HG03108 (cell line): Measurements from ENCODE around the gene TSC22D3.

Source experiments
- ATAC-seq: cut with Tn5 transposase; IDR thresholded peaks from one replicate; pipeline ENCODE4 v1.9.1; 2021; ENCODE audit warnings: moderate library complexity; ENCODE audit not compliant: unreplicated experiment

The TSC22D3 gene

GRCh38 chrX:107760304-107761077 is 15.1 kb downstream of the TSC22D3 start:
- ATAC-seq: no peak

- no peak for ATAC-seq
These were observed 17.3 kb downstream of the TSC22D3 start for GRCh38 chrX:107758231-107758766.

DNA sequence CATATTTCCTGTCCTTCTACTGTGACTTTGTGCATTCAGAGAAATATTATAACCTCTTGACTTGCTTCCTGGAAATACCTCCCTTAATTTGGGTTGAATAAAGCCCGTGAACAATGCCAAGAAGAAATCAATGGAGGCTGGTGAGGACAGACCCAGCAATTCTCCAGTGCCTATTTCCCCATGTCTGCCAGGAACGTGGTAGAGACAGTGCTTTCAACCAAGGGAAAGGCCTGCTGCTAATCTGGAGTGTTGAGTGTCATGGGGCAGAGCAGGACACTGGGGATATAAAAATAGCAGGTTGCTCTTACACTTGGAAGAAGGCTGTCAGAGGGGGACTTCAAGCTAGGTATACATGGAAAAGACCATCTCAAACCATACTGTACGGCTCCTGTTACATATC is 19.9 kb downstream of the TSC22D3 start:
- no peak for ATAC-seq

GRCh38 chrX:107753187-107753586 is 22.4 kb downstream of the TSC22D3 start:
- ATAC-seq: no peak

GRCh38 chrX:107752714-107753113 is 22.9 kb downstream of the TSC22D3 start:
- ATAC-seq: no peak

DNA sequence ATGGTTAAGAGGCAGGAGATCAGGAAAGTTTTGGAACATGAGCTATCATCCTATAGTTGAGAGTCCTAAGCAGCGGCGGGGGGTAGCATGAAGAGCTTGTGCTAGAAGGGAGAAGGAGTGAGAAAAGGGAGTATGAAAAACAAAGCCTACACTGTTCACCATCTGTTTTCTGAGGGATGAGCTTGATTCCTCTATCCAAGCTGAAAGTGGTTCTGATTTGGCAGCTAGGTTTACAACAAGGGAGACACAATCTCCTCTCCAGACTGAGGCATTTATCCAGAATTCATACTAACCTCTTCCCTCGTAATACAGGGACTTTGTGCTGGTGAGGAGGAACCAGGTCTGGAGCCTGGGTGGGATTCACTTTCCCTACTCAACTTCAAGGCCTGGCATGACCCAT is 23.5 kb downstream of the TSC22D3 start:
- ATAC-seq: no peak

GRCh38 chrX:107750861-107751445 is 24.6 kb downstream of the TSC22D3 start:
- no peak for ATAC-seq

DNA sequence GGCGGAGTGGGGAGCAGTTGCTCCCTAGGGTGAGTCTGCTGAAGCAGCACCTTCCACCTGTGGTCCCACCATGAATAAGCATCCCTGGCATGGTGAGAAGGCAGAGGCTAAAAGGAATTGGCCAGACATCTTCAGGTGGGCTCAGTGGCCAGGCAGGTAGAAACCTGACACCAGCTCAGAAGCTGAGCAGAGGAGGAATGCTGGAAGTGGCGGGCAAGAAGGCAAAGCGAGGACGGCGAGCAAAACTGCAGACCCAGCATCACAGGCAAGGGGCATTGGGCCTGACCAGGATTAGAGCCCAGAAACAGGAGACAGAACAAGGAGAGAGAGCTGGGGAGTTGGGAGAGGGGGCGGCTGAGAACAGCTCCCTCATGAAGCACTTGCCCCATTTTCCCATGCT is 25.3 kb downstream of the TSC22D3 start:
- ATAC-seq: no peak

GRCh38 chrX:107748506-107748905 is 27.1 kb downstream of the TSC22D3 start:
- ATAC-seq: no peak

DNA sequence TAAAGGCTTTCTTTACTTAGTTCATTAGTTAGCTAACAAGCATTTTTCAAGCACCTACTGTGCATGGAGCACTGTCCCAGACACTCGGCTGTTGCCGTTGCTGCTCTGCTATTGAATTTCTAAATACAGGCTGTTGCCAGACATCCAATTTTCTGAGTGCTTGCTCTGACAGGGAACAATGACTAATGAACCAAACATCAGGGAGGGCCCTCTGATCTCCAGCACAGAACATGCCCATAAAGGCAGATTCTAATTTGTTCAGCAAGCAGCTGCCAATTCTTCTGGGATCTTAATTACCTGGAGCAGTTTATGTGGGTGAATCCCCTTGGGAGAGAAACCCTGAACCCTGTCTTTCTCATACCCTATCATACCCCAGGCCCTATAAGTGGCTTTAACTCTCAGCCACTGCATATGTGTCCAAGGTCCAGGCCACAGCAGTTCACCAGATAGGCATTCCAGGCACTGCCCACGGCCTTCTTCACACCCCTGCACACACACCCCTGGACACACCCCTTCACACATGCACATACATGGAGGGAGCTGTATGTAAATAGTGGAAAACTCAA is 27.9 kb downstream of the TSC22D3 start:
- ATAC-seq: no peak

- no peak for ATAC-seq
These were observed 30.7 kb downstream of the TSC22D3 start for GRCh38 chrX:107744868-107745267.

DNA sequence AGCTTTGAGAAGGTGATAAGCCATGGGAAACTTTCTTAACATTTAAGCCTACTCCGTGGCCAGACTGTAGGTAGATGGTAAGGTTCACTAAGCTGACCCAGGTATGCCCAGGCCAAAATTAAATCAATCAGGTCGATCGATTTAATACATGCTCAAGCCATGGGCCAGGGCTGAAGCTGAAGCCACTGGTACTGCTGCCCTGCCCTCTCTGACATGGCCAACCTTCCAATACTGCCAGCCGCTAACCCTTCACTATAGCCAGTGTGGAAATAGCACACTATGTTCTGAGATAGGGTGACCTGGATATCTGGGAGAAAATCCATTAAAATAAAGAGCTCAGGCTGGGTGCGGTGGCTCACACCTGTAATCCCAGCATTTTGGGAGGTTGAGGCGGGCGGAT is 31.6 kb downstream of the TSC22D3 start:
- ATAC-seq: no peak

DNA sequence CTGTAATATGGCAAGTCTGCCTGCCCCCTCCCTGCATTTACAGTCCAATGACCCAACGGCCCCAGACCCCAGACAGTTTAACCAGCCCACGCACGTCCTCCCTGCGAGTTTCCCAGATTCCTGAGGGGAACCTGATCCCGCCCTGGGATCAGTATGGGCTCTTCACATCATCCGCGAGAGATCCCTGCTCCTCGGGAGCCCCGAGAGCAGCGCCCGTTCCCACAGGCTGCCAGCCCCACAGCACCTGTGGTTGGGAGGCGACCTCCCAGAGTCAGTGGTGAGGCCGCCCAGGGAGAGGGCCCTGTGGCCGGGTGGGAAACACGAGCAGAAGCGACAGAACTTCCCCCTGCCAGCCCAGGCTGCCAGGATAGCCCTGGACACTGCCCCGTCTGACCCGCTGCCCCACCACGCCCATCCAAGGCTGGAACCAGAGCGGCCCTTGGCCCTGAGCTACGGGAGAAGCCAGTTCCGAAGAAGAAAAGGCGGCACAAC is 32.8 kb downstream of the TSC22D3 start:
- no peak for ATAC-seq

GRCh38 chrX:107741404-107741790 is 34.2 kb downstream of the TSC22D3 start:
- ATAC-seq: peak; percentile 8

GRCh38 chrX:107739541-107739940 is 36.0 kb downstream of the TSC22D3 start:
- no peak for ATAC-seq

- no peak for ATAC-seq
These were observed 36.8 kb downstream of the TSC22D3 start for GRCh38 chrX:107738768-107739167.

- no peak for ATAC-seq
These were observed 37.3 kb downstream of the TSC22D3 start for GRCh38 chrX:107738272-107738671.

- no peak for ATAC-seq
These were observed 38.6 kb downstream of the TSC22D3 start for GRCh38 chrX:107736781-107737531.

DNA sequence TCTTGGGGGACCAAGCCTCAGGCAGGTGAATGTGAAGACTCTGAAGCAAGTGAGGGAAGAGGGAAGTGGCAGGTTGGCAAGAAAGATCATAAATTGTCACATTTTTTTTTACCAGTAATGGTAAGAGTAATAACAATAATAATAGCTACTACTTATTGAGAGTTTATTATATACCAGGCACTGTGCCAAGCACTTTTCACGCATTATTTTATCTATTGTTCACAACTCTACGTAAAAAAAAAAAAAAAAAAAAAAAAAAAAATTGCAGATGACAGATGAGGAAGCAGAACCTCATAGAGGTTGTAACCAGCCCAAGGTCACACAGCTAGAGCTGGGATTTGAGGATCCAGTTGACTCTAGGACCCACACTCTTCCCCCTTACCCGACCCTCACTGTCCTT is 40.9 kb downstream of the TSC22D3 start:
- ATAC-seq: no peak

DNA sequence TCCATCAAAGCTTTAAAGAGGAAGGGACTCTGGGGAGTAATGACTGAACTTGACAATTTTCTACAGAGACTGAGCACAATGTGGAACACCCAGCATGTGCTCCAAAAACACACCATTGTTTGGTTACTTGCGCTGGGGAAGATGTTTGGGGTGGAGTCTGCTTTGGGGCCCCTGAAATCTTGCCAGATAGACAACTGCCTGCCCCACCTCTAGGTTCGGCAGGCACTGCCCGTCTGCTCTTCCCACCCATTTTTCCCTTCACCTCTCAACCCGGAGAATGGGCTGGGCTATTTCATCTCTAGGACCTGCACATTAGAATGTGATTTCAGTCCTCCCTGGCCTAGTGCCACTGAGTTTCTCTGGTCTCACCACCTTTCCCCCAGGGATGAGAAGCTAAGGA is 41.9 kb downstream of the TSC22D3 start:
- ATAC-seq: no peak

DNA sequence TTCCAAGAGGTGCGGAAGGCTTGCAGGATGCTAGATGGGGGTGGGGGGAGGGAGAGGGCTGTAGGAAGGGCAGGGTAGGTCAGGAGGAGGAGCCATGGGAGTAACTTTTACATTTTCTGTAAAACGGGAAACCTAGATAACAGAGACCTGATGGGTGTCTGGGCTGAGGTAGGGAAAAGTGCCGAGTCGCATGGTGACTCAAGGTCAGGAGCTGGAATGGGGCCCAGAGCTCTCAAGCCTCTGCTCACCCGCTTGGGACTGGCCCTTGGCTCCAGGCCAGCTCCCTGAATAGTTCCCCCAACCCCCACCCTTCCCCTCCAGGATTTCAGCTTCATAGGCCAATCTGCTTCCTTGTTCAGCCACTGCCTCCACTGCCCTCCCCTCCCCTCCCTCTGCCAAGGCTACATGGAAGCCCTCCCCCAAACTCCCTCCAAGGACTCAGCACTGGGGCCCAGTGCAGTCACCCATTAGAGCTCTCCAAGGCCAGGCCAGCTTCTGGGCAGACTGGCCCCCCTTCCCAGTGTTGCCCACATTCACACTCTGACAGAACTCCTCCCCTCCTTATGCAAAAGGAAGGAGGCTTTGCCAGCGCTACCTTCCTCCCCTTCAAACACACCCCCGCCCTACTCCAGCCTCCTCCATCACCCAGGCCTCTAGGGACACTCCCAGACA is 43.6 kb downstream of the TSC22D3 start:
- ATAC-seq: no peak
